ENCODE results near the gene STAB1. TPM values are rescaled to one million over a fixed set of nuclear protein-coding genes. Genes with fewer than 3 reads are reported as not detected.

STAB1 gene
- total and polyA plus RNA-seq, 2 of the 8 experiments (the other 6 are each of a cell fraction or from before 2014, with no cell fraction given), result 1.0 to 1.9 TPM

- TF ChIP-seq SAP30 (IDR thresholded peaks at IDR 0.05; ENCODE audit: insufficient read depth, insufficient replicate concordance, low read length), result no peak
Observed at GRCh38 chr3:52506266-52506966, 11.3 kb downstream of the STAB1 start (continued).
